ENCODE data around the gene NKX2-3. TPM values are rescaled to one million over a fixed set of nuclear protein-coding genes. Genes with fewer than 3 reads are reported as not detected.
A peak's percentile ranks its signal among the peaks of the same experiment; 100 is the strongest.

Gene NKX2-3
- total RNA-seq, 4 donors from 2014 or later, result 0.54 TPM; not detected in 3

GRCh38 chr10:99560277-99561126 lies 27.8 kb downstream of the NKX2-3 start:
- Histone ChIP-seq H3K27me3 (peaks cover 61% of the 10 kb centered on the region), H3K27ac (no peak overlapping the region), H3K4me1 (no peaks in the 10 kb centered on the region), H3K4me3 (no peak overlapping the region), H3K36me3 (no peaks in the 10 kb centered on the region), H3K9me3 (no peaks in the 10 kb centered on the region)
- no peak for ATAC-seq
- TF ChIP-seq CTCF (IDR thresholded peaks at IDR 0.05), result peak; percentile 43 to 69 (median 54)
- TF ChIP-seq POLR2A (IDR thresholded peaks at IDR 0.05), result no peak
- WGBS, 2 donors (ENCODE audit: low coverage in 1 of 2), result 20 to 24% methylated on average over 8 to 12 of the region's 13 CpGs

GRCh38 chr10:99562631-99563030 lies 29.9 kb downstream of the NKX2-3 start:
- H3K4me1 ChIP-seq, result no peaks in the 10 kb centered on the region
- no peaks in the 10 kb centered on the region for H3K36me3 ChIP-seq
- no peak overlapping the region for H3K4me3 ChIP-seq
- H3K27ac ChIP-seq, result no peak overlapping the region
- H3K9me3 ChIP-seq, result no peaks in the 10 kb centered on the region
- WGBS, 2 donors (ENCODE audit: low coverage in 1 of 2), result 41 to 49% methylated on average over 2 of the region's 2 CpGs
- H3K27me3 ChIP-seq, result peaks cover 64% of the 10 kb centered on the region
- TF ChIP-seq POLR2AphosphoS5 (IDR thresholded peaks at IDR 0.05), result no peak
- TF ChIP-seq EP300 (IDR thresholded peaks at IDR 0.05), result no peak
- TF ChIP-seq CTCF (IDR thresholded peaks at IDR 0.05), result no peak
- TF ChIP-seq POLR2A (IDR thresholded peaks at IDR 0.05), result no peak
- no peak for ATAC-seq

- no peak overlapping the region for H3K27ac ChIP-seq
- H3K36me3 ChIP-seq, result no peaks in the 10 kb centered on the region
- peaks cover 65% of the 10 kb centered on the region for H3K27me3 ChIP-seq
- H3K4me3 ChIP-seq, result no peak overlapping the region
- H3K4me1 ChIP-seq, result no peaks in the 10 kb centered on the region
- ATAC-seq, result no peak
- TF ChIP-seq POLR2A (IDR thresholded peaks at IDR 0.05), result no peak
- TF ChIP-seq CTCF (IDR thresholded peaks at IDR 0.05), result no peak
- TF ChIP-seq EP300 (IDR thresholded peaks at IDR 0.05), result no peak
- no peak for TF ChIP-seq POLR2AphosphoS5 (IDR thresholded peaks at IDR 0.05)
- 12 to 28% methylated on average over 3 of the region's 3 CpGs for WGBS, 2 donors (ENCODE audit: low coverage in 1 of 2)
- no peaks in the 10 kb centered on the region for H3K9me3 ChIP-seq
Observed at GRCh38 chr10:99564361-99564760, 31.6 kb downstream of the NKX2-3 start.

GRCh38 chr10:99565166-99565565 lies 32.4 kb downstream of the NKX2-3 start:
- Histone ChIP-seq H3K36me3 (no peaks in the 10 kb centered on the region), H3K4me3 (no peak overlapping the region), H3K27ac (no peak overlapping the region), H3K27me3 (peaks cover 65% of the 10 kb centered on the region), H3K9me3 (no peaks in the 10 kb centered on the region), H3K4me1 (no peaks in the 10 kb centered on the region)
- WGBS, 2 donors (ENCODE audit: low coverage in 1 of 2), result 85 to 92% methylated on average over 4 of the region's 4 CpGs
- TF ChIP-seq POLR2A (IDR thresholded peaks at IDR 0.05), result no peak
- no peak for TF ChIP-seq EP300 (IDR thresholded peaks at IDR 0.05)
- TF ChIP-seq CTCF (IDR thresholded peaks at IDR 0.05), result no peak
- no peak for TF ChIP-seq POLR2AphosphoS5 (IDR thresholded peaks at IDR 0.05)
- ATAC-seq, result no peak
